HepG2 (cell line): ENCODE data around the gene SLCO2A1. TPM values are rescaled to one million over a fixed set of nuclear protein-coding genes. Genes with fewer than 3 reads are reported as not detected.

Experiments used
- ATAC-seq: fragments of 200-7000 bp; cut with Tn5 transposase; 3 replicates; pipeline ENCODE4 v1.9.1; 2020; ENCODE audit warnings: mild to moderate bottlenecking, moderate library complexity
- BruUV-seq: library from RNA; stranded (reverse); fragments of 400-500 nt; replicated peaks from 2 replicates; lab custom pipeline; 2021; lab: Mats Ljungman, UMichigan
- CTCF ChIA-PET: fragments of 300-600 bp; formaldehyde crosslinking; extraction: SDS; loops from one replicate; lab custom pipeline; 2021; ENCODE audit warnings: low total read pairs, inconsistent platforms, low intra/inter-chr PET ratio; lab: Yijun Ruan, JAX
- POLR2A ChIA-PET: fragments of 350-600 bp; sonication (Branson Sonifier 250); formaldehyde crosslinking; loops from one replicate; lab custom pipeline; 2020; ENCODE audit warnings: antibody characterized with exemption, inconsistent platforms; lab: Yijun Ruan, JAX
- DNase-seq: peaks from one replicate; pipeline ENCODE4 v3.0.0-alpha.2; 2015; ENCODE audit warnings: low spot score
- FAIRE-seq: peaks from 3 replicates; lab custom pipeline; 2011; peaks lifted over from hg19 to GRCh38; lab: Jason Lieb, UNC
- H2AFZ ChIP-seq: one replicate; pipeline ENCODE4 v1.6.1; 2011; ENCODE audit warnings: low read length, inconsistent platforms
- H3K27ac ChIP-seq: fragments of 300-600 bp; 3 replicates; pipeline ENCODE4 v1.8.0; 2011; ENCODE audit warnings: mixed run types, mild to moderate bottlenecking, mixed read lengths, low read length, inconsistent platforms; ENCODE audit not compliant: insufficient read depth; ENCODE audit errors: extremely low read length
- H3K27me3 ChIP-seq, 2 experiments: fragments of 200-600 bp in 1 of 2; 2 replicates in 1 of 2; 3 replicates in 1 of 2; pipeline versions ENCODE4 v1.6.0 to v1.8.0; 2011; ENCODE audit warnings: low read length in 2 of 2, mild to moderate bottlenecking in 2 of 2, moderate library complexity in 2 of 2, inconsistent platforms in 1 of 2; ENCODE audit not compliant: insufficient read depth in 2 of 2, control insufficient read depth in 1 of 2
- H3K36me3 ChIP-seq, 2 experiments: fragments of 200-600 bp in 1 of 2; replicated peaks in 1 of 2; 2 replicates in 1 of 2; 3 replicates in 1 of 2; pipeline versions ENCODE4 v1.5.1 to v1.8.0; 2011; ENCODE audit warnings: low read length in 2 of 2, inconsistent platforms in 1 of 2; ENCODE audit not compliant: insufficient read depth in 2 of 2, control insufficient read depth in 1 of 2
- H3K4me1 ChIP-seq: 2 replicates; pipeline ENCODE4 v1.5.1; 2012; ENCODE audit warnings: low read length, inconsistent platforms; ENCODE audit not compliant: insufficient read depth
- H3K4me2 ChIP-seq: 2 replicates; pipeline ENCODE4 v1.6.0; 2011; ENCODE audit warnings: low read depth, low read length, inconsistent platforms
- H3K4me3 ChIP-seq, 3 experiments: fragments of 200-600 bp in 1 of 3; sonication (generic), shearing (Covaris generic) in 1 of 3; replicated peaks in 1 of 3; 2 replicates each; pipeline ENCODE4 v1.5.1; 2011 to 2016; ENCODE audit warnings: low read length in 3 of 3, inconsistent platforms in 2 of 3, low read depth in 2 of 3, mild to moderate bottlenecking in 2 of 3, control low read depth in 1 of 3, mixed read lengths in 1 of 3; ENCODE audit not compliant: insufficient read depth in 1 of 3
- H3K79me2 ChIP-seq: one replicate; pipeline ENCODE4 v1.6.1; 2011; ENCODE audit warnings: low read length, inconsistent platforms; ENCODE audit not compliant: insufficient read depth
- H3K9ac ChIP-seq: 2 replicates; pipeline ENCODE4 v1.6.0; 2011; ENCODE audit warnings: mild to moderate bottlenecking, low read depth, low read length, inconsistent platforms; ENCODE audit not compliant: insufficient read depth
- H3K9me3 ChIP-seq: 2 replicates; pipeline ENCODE4 v1.5.1; 2012; ENCODE audit warnings: mild to moderate bottlenecking, low read length
- H4K20me1 ChIP-seq: 2 replicates; pipeline ENCODE4 v1.6.0; 2011; ENCODE audit warnings: inconsistent platforms, mild to moderate bottlenecking, low read length, moderate library complexity; ENCODE audit not compliant: insufficient read depth
- ADNP ChIP-seq: sonication (generic); formaldehyde crosslinking; IDR thresholded peaks from 2 replicates; pipeline ENCODE4 v1.4.0; 2020; ENCODE audit warnings: missing genetic modification reagents
- GATAD1 ChIP-seq: IDR thresholded peaks from 2 replicates; pipeline ENCODE4 v1.6.1; 2016; ENCODE audit warnings: missing genetic modification reagents, missing compliant biosample characterization
- HHEX ChIP-seq: IDR thresholded peaks from 2 replicates; pipeline ENCODE4 v1.6.1; 2016; ENCODE audit warnings: control low read depth
- HOMEZ ChIP-seq: IDR thresholded peaks from 2 replicates; pipeline ENCODE4 v1.6.1; 2016; ENCODE audit warnings: low read depth
- IKZF4 ChIP-seq: sonication (generic); formaldehyde crosslinking; IDR thresholded peaks from 2 replicates; pipeline ENCODE4 v1.5.1; 2020; ENCODE audit warnings: borderline replicate concordance, mild to moderate bottlenecking, low read depth, missing genetic modification reagents; ENCODE audit errors: not compliant biosample characterization
- SAFB2 ChIP-seq: sonication (generic); formaldehyde crosslinking; IDR thresholded peaks from 2 replicates; pipeline ENCODE4 v1.5.1; 2020; ENCODE audit warnings: missing genetic modification reagents, low read depth, mild to moderate bottlenecking, borderline replicate concordance
- ZFP91 ChIP-seq: sonication (generic); formaldehyde crosslinking; IDR thresholded peaks from 2 replicates; pipeline ENCODE4 v1.9.0; 2022; ENCODE audit warnings: missing genetic modification reagents, mild to moderate bottlenecking, borderline replicate concordance
- ZNF646 ChIP-seq: sonication (generic); formaldehyde crosslinking; IDR thresholded peaks from 2 replicates; pipeline ENCODE4 v1.9.0; 2021; ENCODE audit warnings: mild to moderate bottlenecking, missing genetic modification reagents
- WGBS: methylation state at CpG from one replicate; pipeline ENCODE4 v1.1.6; 2017; ENCODE audit warnings: low lambda C conversion rate; 5-methylcytosine and 5-hydroxymethylcytosine counted together
- in situ Hi-C: cut with HindIII; loops from 2 replicates; pipeline ENCODE4 v1.10.0; 2017; ENCODE audit warnings: low pct_unique_long_range_greater_than_20kb; ENCODE audit not compliant: extremely low pct_ligation_motif_present
- intact Hi-C: fragments of 100-400 bp; cut with micrococcal nuclease; formaldehyde crosslinking; loops from one replicate; pipeline ENCODE4 v1.10.0; 2022; ENCODE audit not compliant: unreplicated experiment
- polyA plus RNA-seq, 8 experiments: library from polyadenylated mRNA; depleted of rRNA in 3 of 8; stranded (reverse) in 7 of 8; unstranded in 1 of 8; fragments of >200 nt; fragmentation: Illumina TruSeq in 4 of 8; extraction: Trizol in 4 of 8; gene quantifications; 2 replicates each; pipeline versions ENCODE4 v1.2.1 to v1.2.3, GENCODE V29; 2011 to 2016; ENCODE audit warnings: low read depth in 4 of 8, missing spikeins in 1 of 8, mixed read lengths in 1 of 8; ENCODE audit not compliant: insufficient read depth in 1 of 8
- total RNA-seq, 5 experiments: library from RNA; depleted of rRNA; stranded (reverse); fragments of >200 nt; fragmentation: Illumina TruSeq; extraction: Trizol; gene quantifications; 2 replicates each; pipeline ENCODE4 v1.2.3, GENCODE V29; 2016; ENCODE audit warnings: low read depth in 1 of 5

The SLCO2A1 gene
- total and polyA plus RNA-seq, 2 of the 13 experiments (the other 11 are each of a cell fraction or from before 2014, with no cell fraction given): 0.04 TPM; not detected in 1

- TF ChIP-seq ZNF646 (no peak), HHEX (no peak), HOMEZ (CRISPR knock-in tag) (no peak), GATAD1 (CRISPR knock-in tag) (no peak), SAFB2 (CRISPR knock-in tag) (no peak)
Measured at GRCh38 chr3:133996996-133997395, 32.7 kb downstream of the SLCO2A1 start (continued).

GRCh38 chr3:133996251-133996661 lies 33.5 kb downstream of the SLCO2A1 start:
- H3K4me1 ChIP-seq: no peaks in the 10 kb centered on the region
- no peaks in the 10 kb centered on the region for H4K20me1 ChIP-seq
- WGBS: 45% methylated on average over 5 of the region's 12 CpGs
- no peak overlapping the region for H3K4me2 ChIP-seq
- TF ChIP-seq ADNP (CRISPR knock-in tag): no peak
- no peak for TF ChIP-seq IKZF4 (CRISPR knock-in tag)
- no peak for TF ChIP-seq ZFP91 (CRISPR knock-in tag)
- intact Hi-C loops (no loop called here), in situ Hi-C loops (no loop called here)
- DNase-seq (no peak), ATAC-seq (no peak; the same call in 2 of the 3 replicates), FAIRE-seq (no peak)
- H2AFZ ChIP-seq: no peak overlapping the region
- H3K27me3 ChIP-seq: peaks cover 4 to 44% of the 10 kb centered on the region in 2 experiments; a peak in 4 of 5 replicates
- no peak overlapping the region for H3K4me3 ChIP-seq
- no TSS peak for BruUV-seq
- H3K79me2 ChIP-seq: no peaks in the 10 kb centered on the region
- H3K9me3 ChIP-seq: no peaks in the 10 kb centered on the region
- no peak overlapping the region for H3K27ac ChIP-seq
- ChIA-PET CTCF (no interaction called here), POLR2A (no interaction called here)
- H3K9ac ChIP-seq: no peak overlapping the region
- no peaks in the 10 kb centered on the region for H3K36me3 ChIP-seq
